Left lung (tissue), 14 donors: ENCODE measurements around the gene FAM236B. TPM values are rescaled to one million over a fixed set of nuclear protein-coding genes. Genes with fewer than 3 reads are reported as not detected.
A peak's percentile ranks its signal among the peaks of the same experiment; 100 is the strongest.
"Not testable (repeated sequence)": the region's sequence is repeated elsewhere in the genome, so short reads cannot be mapped to it uniquely, and the experiment has no call there.

Experiments
- ATAC-seq: fragments of 200-7000 bp; cut with Tn5 transposase; one replicate; pipeline ENCODE4 v1.9.1; 2020; ENCODE audit warnings: moderate library complexity
- DNase-seq, 4 donors: peaks; one replicate each; pipeline ENCODE4 v3.0.0-alpha.2; 2013 to 2020
- H3K27ac ChIP-seq, 2 donors: fragments of 200-600 bp; sonication (generic) in 1 of 2; one replicate each; pipeline versions ENCODE4 v1.5.0 to v1.8.0; 2020 to 2021
- H3K27me3 ChIP-seq, 2 donors: fragments of 200-600 bp; sonication (generic) in 1 of 2; one replicate each; pipeline versions ENCODE4 v1.5.0 to v1.8.0; 2020 to 2021
- H3K36me3 ChIP-seq, 2 donors: fragments of 200-600 bp; sonication (generic) in 1 of 2; one replicate each; pipeline versions ENCODE4 v1.5.0 to v1.8.0; 2020 to 2021
- H3K4me1 ChIP-seq, 2 donors: fragments of 200-600 bp; one replicate each; pipeline ENCODE4 v1.8.0; 2021
- H3K4me3 ChIP-seq, 2 donors: fragments of 200-600 bp; sonication (generic) in 1 of 2; one replicate each; pipeline versions ENCODE4 v1.5.0 to v1.8.0; 2020 to 2021; ENCODE audit warnings: mild to moderate bottlenecking in 1 of 2
- H3K9me3 ChIP-seq, 2 donors: fragments of 200-600 bp; sonication (generic) in 1 of 2; one replicate each; pipeline versions ENCODE4 v1.5.0 to v1.8.0; 2020 to 2021
- intact Hi-C, 2 donors: fragments of 100-400 bp; cut with DNase I; formaldehyde crosslinking; loops; one replicate each; pipeline versions ENCODE4 v1.11.2 to v1.14.2; 2022
- long read RNA-seq, 12 donors: library from polyadenylated mRNA in 2 of 12; unstranded in 2 of 12; transcript quantifications; one replicate each; pipeline ENCODE4 v2.0.0 and lab custom pipeline, GENCODE V29; 2019 to 2026
- polyA plus RNA-seq, 6 donors: library from polyadenylated mRNA; unstranded; fragments of 120-200 nt; gene quantifications; one replicate each; pipeline ENCODE4 v1.2.1, GENCODE V29; 2013; ENCODE audit not compliant: insufficient read length in 6 of 6
- total RNA-seq, 2 donors: library from RNA; stranded (reverse); fragmentation: NEBNext Ultra II Directional; extraction: Animal tissue kit (Norgen Biotek cat#: 25700); gene quantifications; one replicate each; pipeline ENCODE4 v1.2.1, GENCODE V29; 2021
- donor health status: DM: no; HTN: yes; CAD: no.
- donor health status: DM: no; HTN: no; CAD: no.

FAM236B gene
- total RNA-seq (not detected), polyA plus RNA-seq (under 1 TPM in 1 of 6 donors, not detected in 5; 0.61 TPM)
- long read RNA-seq, donor 1: 0 reads
- long read RNA-seq, donor 2: 0 reads
- long read RNA-seq, donor 3: 0 reads
- long read RNA-seq, donor 4: 0 reads
- long read RNA-seq, donor 5: 0 reads
- long read RNA-seq, donor 6: 0 reads
- long read RNA-seq, donor 7: 0 reads
- long read RNA-seq, donor 8: 0 reads
- long read RNA-seq, donor 9: 0 reads
- long read RNA-seq, donor 10: 0 reads
- long read RNA-seq, donor 11: 0 reads
- long read RNA-seq, donor 12: 0 reads

- H3K27ac ChIP-seq, H3K4me3 ChIP-seq, ATAC-seq, H3K4me1 ChIP-seq, H3K36me3 ChIP-seq, H3K9me3 ChIP-seq, intact Hi-C loops, DNase-seq, H3K27me3 ChIP-seq: not testable (repeated sequence)
Measured at GRCh38 chrX:72782560-72782959, at the start of gene FAM236B. TSS of gene FAM236B (minus strand) at chrX:72782660. CDS start at chrX:72782560, 100 bp downstream.

- DNase-seq, intact Hi-C loops, ATAC-seq, H3K27me3 ChIP-seq, H3K36me3 ChIP-seq, H3K4me1 ChIP-seq, H3K4me3 ChIP-seq, H3K27ac ChIP-seq, H3K9me3 ChIP-seq: not testable (repeated sequence)
Measured at GRCh38 chrX:72830701-72831100, 48.2 kb upstream of the FAM236B start.

GRCh38 chrX:72808110-72808509 lies 25.6 kb upstream of the FAM236B start, which contains the start of gene FAM236D:
TSS of gene FAM236D (minus strand) at chrX:72808210. CDS start at chrX:72808110, 100 bp downstream.
- ATAC-seq, H3K36me3 ChIP-seq: not testable (repeated sequence)

GRCh38 chrX:72790390-72790789 lies 7.9 kb upstream of the FAM236B start:
- H3K4me1 ChIP-seq, intact Hi-C loops, ATAC-seq: not testable (repeated sequence)

More at GRCh38 chrX:72808110-72808509, 25.6 kb upstream of the FAM236B start, which contains the start of gene FAM236D:
- H3K27me3 ChIP-seq, H3K4me3 ChIP-seq, H3K27ac ChIP-seq, intact Hi-C loops, H3K4me1 ChIP-seq, DNase-seq, H3K9me3 ChIP-seq: not testable (repeated sequence)

GRCh38 chrX:72788142-72788541 lies 5.7 kb upstream of the FAM236B start:
- H3K4me3 ChIP-seq, DNase-seq, H3K27me3 ChIP-seq, H3K36me3 ChIP-seq, intact Hi-C loops, ATAC-seq, H3K4me1 ChIP-seq, H3K9me3 ChIP-seq, H3K27ac ChIP-seq: not testable (repeated sequence)

More at GRCh38 chrX:72790390-72790789, 7.9 kb upstream of the FAM236B start:
- H3K27me3 ChIP-seq, H3K27ac ChIP-seq, H3K36me3 ChIP-seq, H3K9me3 ChIP-seq, H3K4me3 ChIP-seq, DNase-seq: not testable (repeated sequence)

GRCh38 chrX:72783964-72784363 lies 1.5 kb upstream of the FAM236B start:
- H3K9me3 ChIP-seq, H3K27ac ChIP-seq, intact Hi-C loops, H3K27me3 ChIP-seq, DNase-seq, H3K4me1 ChIP-seq, H3K4me3 ChIP-seq, H3K36me3 ChIP-seq: not testable (repeated sequence)
- peak; percentile 85 for ATAC-seq

- ATAC-seq: peak; percentile 81
- H3K4me1 ChIP-seq, H3K4me3 ChIP-seq, H3K36me3 ChIP-seq, H3K9me3 ChIP-seq, H3K27me3 ChIP-seq, H3K27ac ChIP-seq, intact Hi-C loops, DNase-seq: not testable (repeated sequence)
Measured at GRCh38 chrX:72783365-72783936, 991 bp upstream of the FAM236B start.

GRCh38 chrX:72778146-72778545 lies 4.3 kb downstream of the FAM236B start:
- H3K27ac ChIP-seq, intact Hi-C loops, H3K36me3 ChIP-seq, H3K4me3 ChIP-seq, DNase-seq, H3K4me1 ChIP-seq, H3K27me3 ChIP-seq, H3K9me3 ChIP-seq: not testable (repeated sequence)
- ATAC-seq: peak; percentile 48

GRCh38 chrX:72777467-72777790 lies 5.0 kb downstream of the FAM236B start:
- H3K4me3 ChIP-seq, DNase-seq, H3K36me3 ChIP-seq, H3K4me1 ChIP-seq, H3K27ac ChIP-seq, H3K9me3 ChIP-seq, H3K27me3 ChIP-seq, intact Hi-C loops: not testable (repeated sequence)
- peak; percentile 76 for ATAC-seq

GRCh38 chrX:72776653-72777466 lies 5.6 kb downstream of the FAM236B start, which contains the start of gene DMRTC1B:
TSS of gene DMRTC1B (plus strand) at chrX:72776890. CDS start at chrX:72845136, 68,246 bp downstream.
- intact Hi-C loops, DNase-seq, H3K27me3 ChIP-seq, H3K4me1 ChIP-seq, H3K4me3 ChIP-seq, H3K27ac ChIP-seq, H3K36me3 ChIP-seq, H3K9me3 ChIP-seq: not testable (repeated sequence)
- ATAC-seq: peak; percentile 93

GRCh38 chrX:72760454-72760853 lies 22.0 kb downstream of the FAM236B start:
- H3K27ac ChIP-seq, H3K4me3 ChIP-seq, ATAC-seq, H3K9me3 ChIP-seq, H3K4me1 ChIP-seq, H3K27me3 ChIP-seq, DNase-seq, intact Hi-C loops, H3K36me3 ChIP-seq: not testable (repeated sequence)

- H3K27ac ChIP-seq, H3K36me3 ChIP-seq, DNase-seq, intact Hi-C loops, H3K4me3 ChIP-seq, H3K9me3 ChIP-seq, H3K4me1 ChIP-seq, H3K27me3 ChIP-seq: not testable (repeated sequence)
- ATAC-seq: peak; percentile 39
Measured at GRCh38 chrX:72748545-72748944, 33.9 kb downstream of the FAM236B start.

- H3K4me3 ChIP-seq, H3K4me1 ChIP-seq, ATAC-seq, intact Hi-C loops, DNase-seq, H3K27ac ChIP-seq, H3K36me3 ChIP-seq, H3K9me3 ChIP-seq, H3K27me3 ChIP-seq: not testable (repeated sequence)
Measured at GRCh38 chrX:72745546-72745945, 36.9 kb downstream of the FAM236B start.
